H1 (cell line): ENCODE results near the gene RTN4RL2. TPM values are rescaled to one million over a fixed set of nuclear protein-coding genes. Genes with fewer than 3 reads are reported as not detected.

ENCODE experiments used
- CTCF ChIA-PET: fragments of 300-600 bp; sonication (Branson Sonifier 250); formaldehyde crosslinking; loops from one replicate; lab custom pipeline; 2021; ENCODE audit not compliant: partially characterized antibody; lab: Charles Lee
- POLR2A ChIA-PET: fragments of 300-600 bp; sonication (Branson Sonifier 250); formaldehyde crosslinking; loops from one replicate; lab custom pipeline; 2021; ENCODE audit warnings: inconsistent platforms; ENCODE audit not compliant: partially characterized antibody; lab: Charles Lee
- DNase-seq, 2 experiments: peaks; one replicate each; pipeline versions ENCODE4 v3.0.0 to v3.0.0-alpha.2; 2010 to 2022; ENCODE audit warnings: low spot score in 2 of 2, low read depth in 1 of 2, mixed read lengths in 1 of 2
- FAIRE-seq: peaks from 2 replicates; lab custom pipeline; 2011; peaks lifted over from hg19 to GRCh38; lab: Jason Lieb, UNC
- H2AFZ ChIP-seq: 2 replicates; pipeline ENCODE4 v1.8.1; 2012; ENCODE audit warnings: low read length, inconsistent platforms
- H2AK5ac ChIP-seq: 2 replicates; pipeline ENCODE4 v1.6.1; 2013; ENCODE audit warnings: low read depth, low read length
- H2BK120ac ChIP-seq: replicated peaks from 2 replicates; pipeline ENCODE3; 2013; ENCODE audit warnings: low read depth, low read length, inconsistent platforms
- H2BK12ac ChIP-seq: 2 replicates; pipeline ENCODE4 v1.6.1; 2013; ENCODE audit warnings: low read depth, low read length
- H2BK15ac ChIP-seq: 2 replicates; pipeline ENCODE4 v1.6.1; 2013; ENCODE audit warnings: low read length
- H2BK20ac ChIP-seq: 2 replicates; pipeline ENCODE4 v1.6.1; 2013; ENCODE audit warnings: low read length
- H2BK5ac ChIP-seq: 2 replicates; pipeline ENCODE4 v1.6.1; 2013; ENCODE audit warnings: low read depth, low read length
- H3K14ac ChIP-seq: 2 replicates; pipeline ENCODE4 v1.6.1; 2013; ENCODE audit warnings: inconsistent platforms; ENCODE audit not compliant: insufficient read length
- H3K18ac ChIP-seq: 2 replicates; pipeline ENCODE4 v1.6.1; 2013; ENCODE audit warnings: low read length; ENCODE audit errors: extremely low read depth
- H3K23ac ChIP-seq: 2 replicates; pipeline ENCODE4 v1.6.1; 2013; ENCODE audit warnings: inconsistent platforms; ENCODE audit not compliant: insufficient read length
- H3K23me2 ChIP-seq: 2 replicates; pipeline ENCODE4 v1.6.1; 2013; ENCODE audit warnings: low read depth, low read length
- H3K27ac ChIP-seq: 2 replicates; pipeline ENCODE4 v1.6.1; 2011; ENCODE audit warnings: low read depth, low read length, inconsistent platforms
- H3K27me3 ChIP-seq, 4 experiments: replicated peaks in 1 of 4; 1 replicate in 1 of 4; 2 replicates in 3 of 4; pipeline versions ENCODE4 v1.6.1 to v1.8.1; 2011 to 2013; ENCODE audit warnings: low read length in 3 of 4, mild to moderate bottlenecking in 3 of 4, inconsistent platforms in 2 of 4, mixed read lengths in 2 of 4, moderate library complexity in 1 of 4; ENCODE audit not compliant: control insufficient read depth in 3 of 4, insufficient read depth in 3 of 4; ENCODE audit errors: extremely low read depth in 1 of 4
- H3K36me3 ChIP-seq, 4 experiments: 2 replicates each; pipeline versions ENCODE4 v1.6.1 to v1.8.1; 2011 to 2013; ENCODE audit warnings: mild to moderate bottlenecking in 4 of 4, low read length in 3 of 4, moderate library complexity in 2 of 4, control low read depth in 1 of 4, inconsistent platforms in 1 of 4; ENCODE audit not compliant: insufficient read depth in 4 of 4, control insufficient read depth in 2 of 4
- H3K4ac ChIP-seq: replicated peaks from 2 replicates; pipeline ENCODE3; 2013; ENCODE audit warnings: low read length, low read depth, mixed read lengths, inconsistent platforms; ENCODE audit not compliant: insufficient read length
- H3K4me1 ChIP-seq, 4 experiments: replicated peaks in 1 of 4; 1 replicate in 1 of 4; 2 replicates in 3 of 4; pipeline versions ENCODE4 v1.6.1 to v1.8.1; 2011 to 2013; ENCODE audit warnings: low read length in 3 of 4, inconsistent platforms in 2 of 4, mixed read lengths in 1 of 4; ENCODE audit not compliant: insufficient read depth in 4 of 4, control insufficient read depth in 3 of 4
- H3K4me2 ChIP-seq, 2 experiments: 2 replicates each; pipeline versions ENCODE4 v1.6.1 to v1.8.1; 2011 to 2013; ENCODE audit warnings: low read depth in 2 of 2, low read length in 2 of 2, control low read depth in 1 of 2, inconsistent platforms in 1 of 2, mild to moderate bottlenecking in 1 of 2; ENCODE audit not compliant: insufficient read depth in 1 of 2
- H3K4me3 ChIP-seq, 4 experiments: fragments of 200-600, 300-600 bp in 1 of 4; sonication (generic), shearing (Covaris generic), sonication (Bioruptor Twin) in 1 of 4; 2 replicates each; pipeline versions ENCODE4 v1.5.1 to v1.8.1; 2011 to 2016; ENCODE audit warnings: low read length in 4 of 4, low read depth in 3 of 4, control low read depth in 2 of 4, inconsistent platforms in 2 of 4, mild to moderate bottlenecking in 2 of 4, mixed read lengths in 1 of 4, moderate library complexity in 1 of 4; ENCODE audit not compliant: insufficient read depth in 2 of 4; ENCODE audit errors: extremely low read depth in 1 of 4
- H3K56ac ChIP-seq: replicated peaks from 2 replicates; pipeline ENCODE3; 2013; ENCODE audit warnings: low read depth, mild to moderate bottlenecking, mixed read lengths, low read length, inconsistent platforms; ENCODE audit not compliant: insufficient read length
- H3K79me1 ChIP-seq: 2 replicates; pipeline ENCODE4 v1.6.1; 2013; ENCODE audit warnings: low read depth, low read length, control low read depth
- H3K79me2 ChIP-seq, 2 experiments: 2 replicates each; pipeline versions ENCODE4 v1.6.1 to v1.8.1; 2012 to 2013; ENCODE audit warnings: low read length in 2 of 2, mild to moderate bottlenecking in 2 of 2, inconsistent platforms in 1 of 2; ENCODE audit not compliant: insufficient read depth in 2 of 2, control insufficient read depth in 1 of 2
- H3K9ac ChIP-seq, 4 experiments: replicated peaks in 1 of 4; 1 replicate in 1 of 4; 2 replicates in 3 of 4; pipeline versions ENCODE4 v1.6.1 to v1.8.1; 2011 to 2013; ENCODE audit warnings: low read depth in 3 of 4, low read length in 3 of 4, control low read depth in 2 of 4, mild to moderate bottlenecking in 2 of 4, moderate library complexity in 2 of 4, inconsistent platforms in 1 of 4; ENCODE audit errors: extremely low read depth in 1 of 4
- H3K9me3 ChIP-seq, 2 experiments: 2 replicates each; pipeline versions ENCODE4 v1.6.1 to v1.8.1; 2012 to 2013; ENCODE audit warnings: mild to moderate bottlenecking in 2 of 2, moderate library complexity in 2 of 2, control low read depth in 1 of 2, inconsistent platforms in 1 of 2, low read depth in 1 of 2, low read length in 1 of 2, mixed read lengths in 1 of 2; ENCODE audit not compliant: insufficient read depth in 2 of 2
- H4K20me1 ChIP-seq, 2 experiments: replicated peaks in 1 of 2; 2 replicates each; pipeline versions ENCODE3 to v1.8.1; 2011 to 2013; ENCODE audit warnings: inconsistent platforms in 2 of 2, low read length in 2 of 2, mild to moderate bottlenecking in 1 of 2; ENCODE audit not compliant: insufficient read depth in 2 of 2, control insufficient read depth in 1 of 2
- H4K5ac ChIP-seq: 2 replicates; pipeline ENCODE4 v1.6.1; 2013; ENCODE audit warnings: low read length, low read depth, mixed read lengths, inconsistent platforms; ENCODE audit not compliant: insufficient read length
- H4K8ac ChIP-seq: 2 replicates; pipeline ENCODE4 v1.8.0; 2013; ENCODE audit warnings: mild to moderate bottlenecking, moderate library complexity, low read length, inconsistent platforms; ENCODE audit not compliant: insufficient read depth; ENCODE audit errors: extremely low read depth
- H4K91ac ChIP-seq: replicated peaks from 2 replicates; pipeline ENCODE3; 2013; ENCODE audit warnings: low read length, mixed read lengths, inconsistent platforms; ENCODE audit not compliant: insufficient read length
- CBX5 ChIP-seq: fragments of 300-800, 300-1000 bp; sonication (generic); IDR thresholded peaks from 2 replicates; pipeline ENCODE4 v1.7.1; 2016; ENCODE audit warnings: antibody characterized with exemption, low read length, low read depth
- CEBPB ChIP-seq: IDR thresholded peaks from 2 replicates; pipeline ENCODE4 v1.6.1; 2012; ENCODE audit warnings: low read depth, low read length
- GTF2F1 ChIP-seq: IDR thresholded peaks from 2 replicates; pipeline ENCODE4 v1.6.1; 2012; ENCODE audit warnings: low read depth, low read length, improper control_type of control experiment, borderline replicate concordance
- NANOG ChIP-seq: IDR thresholded peaks from 2 replicates; pipeline ENCODE4 v1.6.1; 2011; ENCODE audit warnings: low read length, low read depth, mild to moderate bottlenecking, inconsistent platforms; ENCODE audit not compliant: insufficient read depth, poor library complexity, severe bottlenecking
- NRF1 ChIP-seq: IDR thresholded peaks from 2 replicates; pipeline ENCODE4 v1.6.1; 2011; ENCODE audit warnings: mild to moderate bottlenecking, low read depth, low read length, improper control_type of control experiment
- RFX5 ChIP-seq: IDR thresholded peaks from 2 replicates; pipeline ENCODE4 v1.6.1; 2011; ENCODE audit warnings: low read depth, low read length, improper control_type of control experiment, borderline replicate concordance
- RNF2 ChIP-seq: fragments of 200-900, 300-1000 bp; sonication (generic); IDR thresholded peaks from 2 replicates; pipeline ENCODE4 v1.7.1; 2016; ENCODE audit warnings: borderline replicate concordance, low read depth, mild to moderate bottlenecking, antibody characterized with exemption, low read length; ENCODE audit not compliant: poor library complexity, severe bottlenecking; ENCODE audit errors: missing control alignments
- SIRT6 ChIP-seq: IDR thresholded peaks from one replicate; pipeline ENCODE4 v1.7.1; 2012; ENCODE audit warnings: low read length, inconsistent platforms
- SRF ChIP-seq: IDR thresholded peaks from 2 replicates; pipeline ENCODE4 v1.6.1; 2011; ENCODE audit warnings: mild to moderate bottlenecking, low read depth, low read length, moderate library complexity
- TCF12 ChIP-seq: IDR thresholded peaks from 2 replicates; pipeline ENCODE4 v1.6.1; 2011; ENCODE audit warnings: low read depth, mild to moderate bottlenecking, low read length
- USF2 ChIP-seq: IDR thresholded peaks from 2 replicates; pipeline ENCODE4 v1.6.1; 2011; ENCODE audit warnings: low read length, improper control_type of control experiment
- YY1 ChIP-seq: IDR thresholded peaks from 2 replicates; pipeline ENCODE4 v1.6.1; 2011; ENCODE audit warnings: low read depth, mild to moderate bottlenecking, low read length
- WGBS, 2 experiments: shearing (Covaris generic) in 1 of 2; methylation state at CpG; one replicate each; pipeline versions ENCODE4 v1.1.6 to v1.1.7; 2013 to 2015; ENCODE audit warnings: low lambda C conversion rate in 2 of 2, mixed read lengths in 2 of 2, inconsistent platforms in 1 of 2, low coverage in 1 of 2, missing lambda C conversion rate in 1 of 2; ENCODE audit not compliant: insufficient replicate concordance in 2 of 2, insufficient coverage in 1 of 2, insufficient read length in 1 of 2; ENCODE audit errors: extremely low coverage in 1 of 2, missing lambda C conversion rate in 1 of 2; 5-methylcytosine and 5-hydroxymethylcytosine counted together
- polyA plus RNA-seq, 7 experiments: library from polyadenylated mRNA; depleted of rRNA in 3 of 7; stranded (reverse) in 5 of 7; unstranded in 2 of 7; fragments of >200 nt in 5 of 7; fragments of 200-250 nt in 2 of 7; gene quantifications; 1 replicate in 5 of 7; 2 replicates in 1 of 7; 4 replicates in 1 of 7; pipeline versions ENCODE4 v1.2.1 to v1.2.3, GENCODE V29; 2011 to 2013; ENCODE audit warnings: missing spikeins in 2 of 7, mixed read lengths in 2 of 7
- total RNA-seq: library from RNA; stranded (reverse); fragmentation: NEBNext Ultra II Directional; extraction: Animal tissue kit (Norgen Biotek cat#: 25700); gene quantifications from 2 replicates; pipeline ENCODE4 v1.2.1, GENCODE V29; 2021

Gene RTN4RL2
- total and polyA plus RNA-seq, 2 of the 8 experiments (the other 6 are each of a cell fraction or from before 2014, with no cell fraction given): 11.4 to 23.7 TPM

- ChIA-PET CTCF (interaction anchor here (0.6 to 25.4 kb wide), 11 partner anchors 11 to 171 kb away, joined by 3 to 1146 read pairs (median 4); partner anchors contain the start of genes RTN4RL2, TIMM10 and UBE2L6), POLR2A (interaction anchor here (1.2 to 8.4 kb wide), 15 partner anchors 11 to 191 kb away, joined by 3 to 110 read pairs (median 28); partner anchors contain the start of genes RTN4RL2, SMTNL1, TIMM10 and YPEL4)
- Histone ChIP-seq H4K20me1 (peaks cover 2 to 3% of the 10 kb centered on the region in 2 experiments), H2BK12ac (no peak overlapping the region; the same call in 1 of the 2 replicates), H2AFZ (peak overlapping the region; percentile 29; the same call in 1 of the 2 replicates), H3K9me3 (no peaks in the 10 kb centered on the region), H3K27me3 (peaks cover 0 to 21% (median 10%) of the 10 kb centered on the region in 4 experiments; a peak in 4 of 7 replicates), H2BK20ac (no peak overlapping the region), H3K23me2 (peaks cover 19% of the 10 kb centered on the region; the same call in 1 of the 2 replicates), H3K4me3 (peak overlapping the region; percentile 49 to 76 (median 68)), H3K4me2 (peak overlapping the region; percentile 56 to 95), H2BK120ac (peak overlapping the region; percentile 13), H2BK5ac (no peak overlapping the region; the same call in 1 of the 2 replicates), H3K79me1 (0 out of 2 replicates have a peak, but pooled peaks cover 2% of the 10 kb centered on the region), H3K9ac (peak overlapping the region in 1 of 4 experiments; percentile 0; a peak in 1 of 7 replicates), H3K79me2 (peaks cover 0 to 17% of the 10 kb centered on the region in 2 experiments; a peak in 3 of 4 replicates), H3K4me1 (peaks cover 3 to 10% (median 5%) of the 10 kb centered on the region in 4 experiments), H3K4ac (no peak overlapping the region), H2BK15ac (no peak overlapping the region), H3K18ac (peak overlapping the region; percentile 68; the same call in 1 of the 2 replicates), H2AK5ac (no peak overlapping the region), H3K27ac (no peak overlapping the region), H4K8ac (no peak overlapping the region), H3K56ac (no peak overlapping the region), H3K14ac (no peak overlapping the region), H3K36me3 (no peaks in the 10 kb centered on the region), H3K23ac (no peak overlapping the region), H4K5ac (no peak overlapping the region), H4K91ac (peak overlapping the region; percentile 60)
- FAIRE-seq: no peak
- 15% methylated on average over 5 of the region's 5 CpGs; no CpG with 5 or more reads in 1 of the 2 experiments for WGBS, 2 experiments
- no peak for DNase-seq
- no peak for TF ChIP-seq TCF12
- no peak for TF ChIP-seq NRF1
- no peak for TF ChIP-seq NANOG
- TF ChIP-seq RFX5: no peak
- no peak for TF ChIP-seq CEBPB
- no peak for TF ChIP-seq YY1
- TF ChIP-seq GTF2F1: no peak
- TF ChIP-seq USF2: no peak
- no peak for TF ChIP-seq CBX5
- no peak for TF ChIP-seq RNF2
- no peak for TF ChIP-seq SRF
- TF ChIP-seq SIRT6: no peak
Observed at GRCh38 chr11:57516061-57516443, 55.7 kb downstream of the RTN4RL2 start.
